Smooth muscle cell of the brain vasculature (primary cell): ENCODE data around the gene STAC3.

Experiments
- DNase-seq: peaks from one replicate; pipeline ENCODE4 v3.0.0-alpha.2; 2012; ENCODE audit warnings: low read depth, low spot score

STAC3 gene

DNA sequence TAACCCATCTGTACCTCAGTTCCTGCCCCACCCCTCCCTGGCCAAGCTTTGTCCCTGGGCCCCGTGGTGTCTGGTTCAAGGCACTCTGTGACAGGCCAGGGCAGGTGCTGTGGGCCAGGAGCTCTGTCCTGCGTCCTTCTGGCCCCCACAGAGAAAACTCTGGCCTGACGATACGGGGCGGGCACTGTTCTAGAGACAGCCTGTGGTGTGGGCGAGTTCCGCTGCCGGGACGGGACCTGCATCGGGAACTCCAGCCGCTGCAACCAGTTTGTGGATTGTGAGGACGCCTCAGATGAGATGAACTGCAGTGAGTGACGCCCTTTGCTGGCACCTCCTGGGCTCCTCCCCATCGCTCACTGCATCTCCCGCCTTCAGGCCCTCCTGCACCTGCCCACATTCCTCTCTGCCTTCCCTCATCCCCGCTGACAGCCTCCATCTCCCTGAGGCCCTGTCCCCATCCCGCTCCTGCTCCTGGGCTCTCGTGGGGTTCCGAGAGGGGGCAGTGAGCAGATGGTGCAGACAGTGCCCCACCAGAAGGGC lies 57.2 kb downstream of the STAC3 start:
- DNase-seq, result no peak
